Measurements from ENCODE around the gene SATB2. TPM values are rescaled to one million over a fixed set of nuclear protein-coding genes. Genes with fewer than 3 reads are reported as not detected.

Gene SATB2
- total RNA-seq, 6 experiments from 2014 or later = 3.3 to 8.5 (median 6.0) TPM

DNA sequence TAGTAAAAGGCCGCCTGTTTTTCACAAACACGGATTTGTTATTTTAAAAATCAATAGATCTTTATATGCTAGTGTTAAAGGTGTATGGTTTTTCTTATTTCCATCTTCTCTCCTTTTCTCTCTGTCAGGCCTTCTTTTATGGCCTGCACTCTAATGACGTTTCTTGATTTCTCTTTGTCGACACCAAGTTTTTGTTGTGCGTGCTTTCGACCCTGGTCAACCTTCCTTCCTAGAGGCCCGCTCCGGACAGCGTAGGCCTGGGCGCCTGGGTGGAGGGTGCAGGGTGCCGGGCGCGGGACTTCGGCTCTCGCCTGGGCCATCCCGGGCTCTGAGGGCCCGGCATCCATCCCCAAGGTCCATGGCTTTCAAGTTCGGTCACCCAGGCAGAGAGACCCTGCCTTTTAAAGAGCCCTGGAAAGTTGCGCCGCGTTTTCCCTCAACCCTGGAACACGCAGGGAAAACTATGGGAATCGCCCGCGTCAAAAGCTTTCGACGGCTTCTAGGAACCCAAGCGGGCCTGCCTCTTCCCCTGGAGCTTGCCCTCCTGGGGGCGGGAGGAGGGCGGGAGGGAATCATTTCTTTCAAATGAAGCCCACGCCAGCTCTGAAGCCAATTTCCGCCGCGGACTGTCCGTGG is 4.1 kb upstream of the SATB2 start:
- intact Hi-C loops (cut with DNase I) = no loop called here
- H3K9me3 ChIP-seq = no peaks in the 10 kb centered on the region
- WGBS (ENCODE audit: insufficient coverage, low coverage, low lambda C conversion rate, missing lambda C conversion rate) = 19% methylated on average over 16 of the region's 35 CpGs
- H3K27me3 ChIP-seq = peaks cover 14 to 60% of the 10 kb centered on the region in 2 donors
- no peak overlapping the region for H3K4me3 ChIP-seq
- no peak overlapping the region for H3K27ac ChIP-seq
- no peaks in the 10 kb centered on the region for H3K36me3 ChIP-seq
- no peak for DNase-seq
- no peak for ATAC-seq
- TF ChIP-seq, protein P1, sequence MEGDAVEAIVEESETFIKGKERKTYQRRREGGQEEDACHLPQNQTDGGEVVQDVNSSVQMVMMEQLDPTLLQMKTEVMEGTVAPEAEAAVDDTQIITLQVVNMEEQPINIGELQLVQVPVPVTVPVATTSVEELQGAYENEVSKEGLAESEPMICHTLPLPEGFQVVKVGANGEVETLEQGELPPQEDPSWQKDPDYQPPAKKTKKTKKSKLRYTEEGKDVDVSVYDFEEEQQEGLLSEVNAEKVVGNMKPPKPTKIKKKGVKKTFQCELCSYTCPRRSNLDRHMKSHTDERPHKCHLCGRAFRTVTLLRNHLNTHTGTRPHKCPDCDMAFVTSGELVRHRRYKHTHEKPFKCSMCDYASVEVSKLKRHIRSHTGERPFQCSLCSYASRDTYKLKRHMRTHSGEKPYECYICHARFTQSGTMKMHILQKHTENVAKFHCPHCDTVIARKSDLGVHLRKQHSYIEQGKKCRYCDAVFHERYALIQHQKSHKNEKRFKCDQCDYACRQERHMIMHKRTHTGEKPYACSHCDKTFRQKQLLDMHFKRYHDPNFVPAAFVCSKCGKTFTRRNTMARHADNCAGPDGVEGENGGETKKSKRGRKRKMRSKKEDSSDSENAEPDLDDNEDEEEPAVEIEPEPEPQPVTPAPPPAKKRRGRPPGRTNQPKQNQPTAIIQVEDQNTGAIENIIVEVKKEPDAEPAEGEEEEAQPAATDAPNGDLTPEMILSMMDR (IDR thresholded peaks at IDR 0.05) = no peak
- no peak for TF ChIP-seq POLR2A (IDR thresholded peaks at IDR 0.05)
- H3K4me1 ChIP-seq = peaks cover 0 to 35% (median 9%) of the 10 kb centered on the region in 4 donors

DNA sequence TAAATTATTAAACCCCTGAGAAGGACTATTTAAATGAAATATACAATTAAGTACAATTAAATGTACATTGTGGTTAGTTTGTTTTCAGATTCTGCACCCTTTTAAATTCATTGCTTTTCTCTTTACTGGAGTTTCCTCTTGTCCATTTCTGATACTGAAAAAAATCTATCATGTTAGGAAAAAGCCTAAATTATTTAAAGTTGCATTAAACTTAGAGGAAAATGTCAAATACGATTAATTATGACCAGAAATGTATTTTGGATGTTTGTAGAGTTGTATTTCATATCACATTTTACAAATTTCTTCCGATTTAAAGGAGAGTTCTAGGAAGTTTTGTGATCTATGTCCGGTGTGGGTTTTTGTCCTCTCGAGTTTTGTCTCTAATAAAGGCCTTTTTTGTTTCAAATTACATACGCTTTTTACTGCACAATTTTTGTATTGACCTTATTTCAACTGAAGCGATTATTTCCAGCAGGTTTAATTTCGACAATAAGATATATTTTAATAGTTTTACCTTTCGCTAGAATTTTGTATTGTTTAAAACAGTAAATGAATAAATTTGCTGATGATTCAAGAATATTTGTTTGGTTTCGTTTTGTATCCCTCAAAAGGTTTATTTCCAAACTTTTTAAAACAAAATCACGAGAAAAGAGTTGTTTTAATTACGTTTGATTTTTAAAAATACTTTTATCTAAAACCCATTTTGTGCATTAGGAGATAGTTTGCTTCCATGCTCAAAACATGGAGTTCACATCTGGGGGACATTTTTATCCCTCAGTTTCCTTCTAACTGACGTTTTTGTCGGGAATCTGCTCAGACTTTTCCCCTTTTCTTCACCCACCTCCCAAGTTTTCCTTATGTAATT is 3.3 kb upstream of the SATB2 start:
- Histone ChIP-seq H3K27ac (no peak overlapping the region), H3K36me3 (no peaks in the 10 kb centered on the region), H3K27me3 (peaks cover 13 to 53% of the 10 kb centered on the region in 2 donors), H3K4me1 (peaks cover 0 to 42% (median 12%) of the 10 kb centered on the region in 4 donors), H3K4me3 (no peak overlapping the region), H3K9me3 (no peaks in the 10 kb centered on the region)
- intact Hi-C loops (cut with DNase I) = no loop called here
- DNase-seq (no peak), ATAC-seq (no peak)
- TF ChIP-seq POLR2A (IDR thresholded peaks at IDR 0.05) = no peak
- TF ChIP-seq, protein P1 (IDR thresholded peaks at IDR 0.05) = no peak
- WGBS (ENCODE audit: insufficient coverage, low coverage, low lambda C conversion rate, missing lambda C conversion rate) = 21% methylated on average over 13 of the region's 13 CpGs

DNA sequence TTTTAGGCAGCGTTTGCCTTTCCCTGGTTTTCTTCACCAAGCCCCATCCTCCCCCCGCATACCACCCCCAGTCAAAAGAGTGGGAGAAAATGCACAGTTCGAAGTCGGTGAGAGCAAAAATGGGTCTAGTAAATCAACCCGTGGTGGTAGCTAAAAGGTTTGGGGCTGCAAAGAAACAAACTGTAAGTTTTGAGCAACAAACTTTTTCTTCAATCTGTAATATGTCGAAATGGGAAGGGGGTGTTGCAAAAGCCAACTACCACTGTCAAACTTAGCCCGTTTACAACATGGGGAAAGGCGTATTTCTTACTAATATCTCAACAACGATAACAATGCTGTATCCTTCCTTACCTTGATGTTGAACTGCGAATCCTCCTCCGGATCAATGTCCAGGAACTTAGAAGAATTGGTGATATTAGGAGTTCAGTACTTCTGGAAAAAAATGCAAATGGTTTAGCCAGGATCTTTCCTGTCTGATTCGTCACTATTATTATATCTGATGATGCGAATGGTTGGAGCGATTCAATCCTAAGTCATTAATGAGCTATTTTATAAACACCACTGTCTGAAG is 2.4 kb upstream of the SATB2 start:
- H3K4me3 ChIP-seq = peak overlapping the region; percentile 70 to 93 (median 75)
- ATAC-seq (no peak), DNase-seq (no peak)
- WGBS (ENCODE audit: insufficient coverage, low coverage, low lambda C conversion rate, missing lambda C conversion rate) = 7% methylated on average over 14 of the region's 14 CpGs
- H3K27me3 ChIP-seq = peaks cover 9 to 46% of the 10 kb centered on the region in 2 donors
- no peak overlapping the region for H3K27ac ChIP-seq
- H3K9me3 ChIP-seq = no peaks in the 10 kb centered on the region
- H3K36me3 ChIP-seq = no peaks in the 10 kb centered on the region
- TF ChIP-seq, protein P1 (IDR thresholded peaks at IDR 0.05) = no peak
- TF ChIP-seq POLR2A (IDR thresholded peaks at IDR 0.05) = no peak
- intact Hi-C loops (cut with DNase I) = no loop called here
- peaks cover 0 to 44% (median 13%) of the 10 kb centered on the region in 4 donors for H3K4me1 ChIP-seq

DNA sequence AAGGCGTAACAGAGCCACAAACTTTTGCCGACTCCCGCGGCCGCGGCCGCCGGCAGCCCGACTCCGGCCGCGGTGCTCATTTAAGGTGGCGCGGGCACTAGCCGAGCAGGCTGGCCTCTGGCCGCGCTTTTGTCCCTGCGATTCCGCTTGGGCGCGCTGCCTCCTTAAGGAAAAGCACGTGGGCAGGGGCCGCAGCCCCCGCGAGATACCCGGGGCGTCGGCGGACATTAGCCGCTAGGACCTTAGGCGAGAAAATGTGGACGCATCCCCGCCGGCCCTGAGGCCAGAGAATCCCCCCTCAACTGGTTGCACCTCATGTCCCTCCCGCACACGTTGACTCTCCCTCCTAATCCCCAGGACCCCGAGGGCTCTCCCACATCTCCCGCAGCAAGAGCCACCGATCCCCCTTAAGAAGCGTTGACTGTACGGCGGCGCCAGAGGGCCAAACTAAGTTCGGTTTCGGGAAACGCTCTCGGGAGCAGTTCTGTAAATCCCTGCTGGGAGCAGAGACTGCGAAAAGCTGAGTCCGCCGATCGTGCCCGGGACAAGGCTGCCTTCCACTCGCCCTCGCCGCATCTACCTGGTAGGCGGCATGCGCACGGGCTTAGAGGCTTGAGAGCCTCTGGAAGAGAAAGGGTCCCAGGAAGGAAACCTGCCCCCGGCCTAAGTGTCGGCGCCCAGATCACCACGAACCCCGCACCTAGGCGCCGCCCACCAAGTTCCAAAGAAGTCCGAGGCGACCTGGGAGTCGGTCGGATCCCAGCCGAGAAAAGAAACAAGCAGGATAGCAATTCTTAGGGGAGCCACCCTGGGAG is 1.8 kb upstream of the SATB2 start:
- peak; percentile 35 for TF ChIP-seq POLR2A (IDR thresholded peaks at IDR 0.05)
- TF ChIP-seq, protein P1 (IDR thresholded peaks at IDR 0.05) = no peak
- Histone ChIP-seq H3K27me3 (peaks cover 9 to 43% of the 10 kb centered on the region in 2 donors), H3K36me3 (no peaks in the 10 kb centered on the region), H3K27ac (peak overlapping the region; percentile 19 to 52 (median 33)), H3K4me3 (peak overlapping the region; percentile 70 to 93 (median 75)), H3K4me1 (peaks cover 0 to 41% (median 13%) of the 10 kb centered on the region in 4 donors), H3K9me3 (no peaks in the 10 kb centered on the region)
- intact Hi-C loops (cut with DNase I) = no loop called here
- ATAC-seq = peak; percentile 69 to 79 (median 76)
- WGBS (ENCODE audit: insufficient coverage, low coverage, low lambda C conversion rate, missing lambda C conversion rate) = 0% methylated on average over 15 of the region's 70 CpGs
- peak; percentile 88 to 94 (median 92) for DNase-seq

All from right lobe of liver (tissue), 6 donors.